ENCODE measurements around the gene HOTAIR. TPM values are rescaled to one million over a fixed set of nuclear protein-coding genes. Genes with fewer than 3 reads are reported as not detected.

HOTAIR gene
- total RNA-seq, 3 donors from 2014 or later (not counting 1 experiment from before 2014, with no cell fraction given): not detected

DNA sequence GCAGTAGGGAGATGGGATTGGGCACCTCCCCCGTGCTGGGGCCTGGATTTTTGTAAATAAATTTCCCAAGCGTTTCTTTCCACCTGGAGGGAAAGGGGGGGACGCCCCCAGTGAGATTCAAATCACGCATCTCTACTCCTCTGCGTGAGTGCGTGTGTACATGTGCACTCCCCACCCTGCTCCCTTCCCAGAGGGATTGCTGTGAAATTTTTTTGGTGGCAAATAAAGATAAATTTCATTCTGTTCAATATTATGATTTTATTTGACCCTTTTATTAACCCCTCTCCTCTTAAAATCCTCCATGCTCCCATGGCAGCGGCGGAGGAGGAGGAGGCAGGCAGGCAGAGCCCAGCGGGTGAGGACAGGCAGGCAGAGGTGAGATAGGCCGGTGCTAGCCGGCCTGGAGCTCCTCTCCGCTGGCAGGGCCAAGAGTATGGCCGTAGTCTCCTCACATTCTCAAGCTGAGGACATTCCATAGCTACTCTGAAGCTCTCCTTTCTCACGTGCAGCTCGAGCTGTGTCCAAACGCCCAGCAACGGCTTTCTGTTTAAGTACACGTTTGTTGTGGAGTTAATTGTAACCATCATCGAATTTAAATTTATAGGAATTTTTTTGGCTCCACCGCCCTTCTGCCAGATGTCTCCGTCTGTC is 1.5 kb upstream of the HOTAIR start:
- DNase-seq: no peak
- Mint-ChIP-seq H3K36me3 (no peaks in the 10 kb centered on the region), H3K4me1 (peaks cover 18 to 31% of the 10 kb centered on the region in 2 donors), H3K27ac (no peak overlapping the region), H3K27me3 (ENCODE audit: low read depth in 2 of 2) (peaks cover 81 to 83% of the 10 kb centered on the region in 2 donors), H3K4me3 (peak overlapping the region; percentile 25), H3K9me3 (no peaks in the 10 kb centered on the region)
- Histone ChIP-seq H3K4me3 (ENCODE audit: low read length) (no peak overlapping the region), H3K27me3 (ENCODE audit: control insufficient read depth, insufficient read depth, low read length) (peaks cover 87% of the 10 kb centered on the region), H3K9me3 (ENCODE audit: control insufficient read depth, insufficient read depth, low read length) (peaks cover 5% of the 10 kb centered on the region), H3K4me1 (ENCODE audit: control insufficient read depth, insufficient read depth, low read length) (peaks cover 32% of the 10 kb centered on the region), H3K36me3 (ENCODE audit: control insufficient read depth, insufficient read depth, low read length) (no peaks in the 10 kb centered on the region), H3K27ac (ENCODE audit: low read length) (no peak overlapping the region)
- WGBS (ENCODE audit: insufficient coverage): 27% methylated on average over 15 of the region's 21 CpGs
- no peak for ATAC-seq
- intact Hi-C loops (cut with micrococcal nuclease): loop anchor here (5.0 kb wide), 1 partner anchor 36 kb away; no protein-coding TSS in a partner anchor
- no peak for TF ChIP-seq CTCF (IDR thresholded peaks at IDR 0.05)

- Histone ChIP-seq H3K27me3 (ENCODE audit: control insufficient read depth, insufficient read depth, low read length) (peaks cover 88% of the 10 kb centered on the region), H3K27ac (ENCODE audit: low read length) (no peak overlapping the region), H3K4me1 (ENCODE audit: control insufficient read depth, insufficient read depth, low read length) (peaks cover 32% of the 10 kb centered on the region), H3K36me3 (ENCODE audit: control insufficient read depth, insufficient read depth, low read length) (no peaks in the 10 kb centered on the region), H3K4me3 (ENCODE audit: low read length) (no peak overlapping the region), H3K9me3 (ENCODE audit: control insufficient read depth, insufficient read depth, low read length) (peaks cover 5% of the 10 kb centered on the region)
- Mint-ChIP-seq H3K27me3 (ENCODE audit: low read depth in 2 of 2) (peaks cover 83% of the 10 kb centered on the region in 2 donors), H3K36me3 (no peaks in the 10 kb centered on the region), H3K4me3 (peak overlapping the region; percentile 64), H3K4me1 (peaks cover 18 to 31% of the 10 kb centered on the region in 2 donors), H3K27ac (no peak overlapping the region), H3K9me3 (no peaks in the 10 kb centered on the region)
- ATAC-seq: no peak
- 10% methylated on average over 30 of the region's 31 CpGs for WGBS (ENCODE audit: insufficient coverage)
- TF ChIP-seq CTCF (IDR thresholded peaks at IDR 0.05): no peak
- DNase-seq: no peak
- intact Hi-C loops (cut with micrococcal nuclease): loop anchor here (5.0 kb wide), 1 partner anchor 37 kb away; no protein-coding TSS in a partner anchor
Measured at GRCh38 chr12:53975479-53976152, 862 bp upstream of the HOTAIR start.

- no peak for DNase-seq
- Histone ChIP-seq H3K9me3 (ENCODE audit: control insufficient read depth, insufficient read depth, low read length) (peaks cover 5% of the 10 kb centered on the region), H3K4me1 (ENCODE audit: control insufficient read depth, insufficient read depth, low read length) (peaks cover 32% of the 10 kb centered on the region), H3K27me3 (ENCODE audit: control insufficient read depth, insufficient read depth, low read length) (peaks cover 90% of the 10 kb centered on the region), H3K36me3 (ENCODE audit: control insufficient read depth, insufficient read depth, low read length) (no peaks in the 10 kb centered on the region), H3K4me3 (ENCODE audit: low read length) (no peak overlapping the region), H3K27ac (ENCODE audit: low read length) (no peak overlapping the region)
- intact Hi-C loops (cut with micrococcal nuclease): loop anchor here (5.0 kb wide), 1 partner anchor 37 kb away; no protein-coding TSS in a partner anchor
- ATAC-seq: no peak
- Mint-ChIP-seq H3K4me3 (peak overlapping the region; percentile 13), H3K9me3 (no peaks in the 10 kb centered on the region), H3K4me1 (peaks cover 18 to 31% of the 10 kb centered on the region in 2 donors), H3K27ac (no peak overlapping the region), H3K27me3 (ENCODE audit: low read depth in 2 of 2) (peaks cover 82 to 83% of the 10 kb centered on the region in 2 donors), H3K36me3 (no peaks in the 10 kb centered on the region)
- 5% methylated on average over 23 of the region's 25 CpGs for WGBS (ENCODE audit: insufficient coverage)
- no peak for TF ChIP-seq CTCF (IDR thresholded peaks at IDR 0.05)
Measured at GRCh38 chr12:53975064-53975471, 314 bp upstream of the HOTAIR start.

All from natural killer cell (primary cell).